ENCODE data around the gene POLR2A. TPM values are rescaled to one million over a fixed set of nuclear protein-coding genes. Genes with fewer than 3 reads are reported as not detected.

The POLR2A gene
- total RNA-seq, 1 donor from 2014 or later, result 151 TPM

DNA sequence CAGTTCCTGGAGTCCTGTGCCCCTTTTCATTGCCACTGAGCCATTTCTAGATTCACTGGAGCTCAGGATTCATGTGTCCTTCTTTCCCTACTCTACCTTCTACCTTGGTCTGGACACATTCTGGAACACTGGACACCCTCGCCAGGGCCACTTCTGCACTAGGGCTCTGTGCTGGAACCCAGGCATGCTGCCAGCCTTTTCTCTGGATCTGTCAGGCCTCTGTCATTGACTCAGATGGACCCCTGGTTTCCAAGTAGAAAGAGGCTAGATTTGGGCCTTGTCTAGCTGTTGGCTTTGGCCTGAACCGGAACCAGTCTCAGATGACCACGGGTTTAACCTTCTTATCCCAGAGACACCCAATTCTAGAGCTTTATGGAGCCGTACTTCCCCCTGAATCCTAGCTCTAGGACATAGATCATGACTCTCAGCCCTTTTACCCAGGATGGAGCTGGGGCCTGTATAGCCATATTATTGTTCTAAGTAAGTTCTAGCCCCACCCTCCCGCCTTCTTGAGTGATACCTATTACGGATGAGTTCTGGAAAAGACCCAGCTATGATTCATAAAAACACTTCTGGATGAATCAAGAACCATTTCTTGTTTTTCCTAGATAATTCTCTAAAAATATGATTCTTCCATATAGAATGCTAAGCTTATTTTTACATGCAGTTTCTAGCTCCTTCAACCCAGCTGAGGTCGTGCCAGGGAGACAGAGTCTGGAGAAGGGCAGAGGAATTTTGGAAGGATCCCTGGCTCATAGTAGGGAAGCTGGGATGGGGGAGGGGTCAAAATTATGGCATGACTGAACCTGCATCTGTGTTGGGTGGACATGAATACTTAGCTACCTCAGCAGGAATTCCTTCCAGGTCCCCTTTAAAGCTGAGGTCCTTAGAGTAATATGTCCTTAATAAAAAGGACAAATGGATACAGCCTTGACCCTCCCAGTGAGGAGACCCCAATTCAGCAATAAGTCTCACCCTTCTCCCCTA, 40.4 kb upstream of the POLR2A start:
- Histone ChIP-seq H3K4me3 (ENCODE audit: insufficient read depth, low read depth, low read length) (no peak overlapping the region), H3K27ac (ENCODE audit: low read depth, low read length) (no peak overlapping the region), H3K79me2 (ENCODE audit: insufficient read depth, low read length) (no peaks in the 10 kb centered on the region), H2AFZ (ENCODE audit: low read depth, low read length) (no peak overlapping the region), H3K4me2 (ENCODE audit: low read length) (peak overlapping the region; percentile 6), H4K20me1 (ENCODE audit: insufficient read depth, low read length) (peaks cover 3% of the 10 kb centered on the region), H3K9me3 (ENCODE audit: insufficient read depth, low read depth, low read length) (no peaks in the 10 kb centered on the region), H3K27me3 (ENCODE audit: insufficient read depth, low read length) (peaks cover 39% of the 10 kb centered on the region), H3K36me3 (ENCODE audit: insufficient read depth, low read length) (no peaks in the 10 kb centered on the region), H3K9ac (ENCODE audit: low read length) (no peak overlapping the region), H3K4me1 (ENCODE audit: insufficient read depth, low read length) (peaks cover 18% of the 10 kb centered on the region)
- TF ChIP-seq EZH2 (IDR thresholded peaks at IDR 0.05; ENCODE audit: insufficient read depth, low read length), result no peak
- TF ChIP-seq, protein P1, sequence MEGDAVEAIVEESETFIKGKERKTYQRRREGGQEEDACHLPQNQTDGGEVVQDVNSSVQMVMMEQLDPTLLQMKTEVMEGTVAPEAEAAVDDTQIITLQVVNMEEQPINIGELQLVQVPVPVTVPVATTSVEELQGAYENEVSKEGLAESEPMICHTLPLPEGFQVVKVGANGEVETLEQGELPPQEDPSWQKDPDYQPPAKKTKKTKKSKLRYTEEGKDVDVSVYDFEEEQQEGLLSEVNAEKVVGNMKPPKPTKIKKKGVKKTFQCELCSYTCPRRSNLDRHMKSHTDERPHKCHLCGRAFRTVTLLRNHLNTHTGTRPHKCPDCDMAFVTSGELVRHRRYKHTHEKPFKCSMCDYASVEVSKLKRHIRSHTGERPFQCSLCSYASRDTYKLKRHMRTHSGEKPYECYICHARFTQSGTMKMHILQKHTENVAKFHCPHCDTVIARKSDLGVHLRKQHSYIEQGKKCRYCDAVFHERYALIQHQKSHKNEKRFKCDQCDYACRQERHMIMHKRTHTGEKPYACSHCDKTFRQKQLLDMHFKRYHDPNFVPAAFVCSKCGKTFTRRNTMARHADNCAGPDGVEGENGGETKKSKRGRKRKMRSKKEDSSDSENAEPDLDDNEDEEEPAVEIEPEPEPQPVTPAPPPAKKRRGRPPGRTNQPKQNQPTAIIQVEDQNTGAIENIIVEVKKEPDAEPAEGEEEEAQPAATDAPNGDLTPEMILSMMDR (IDR thresholded peaks at IDR 0.05; ENCODE audit: insufficient read depth, low read depth, low read length), result no peak
- FAIRE-seq (peak; percentile 5), DNase-seq (ENCODE audit: low read depth) (peak; percentile 57)
- H3K27me3 Mint-ChIP-seq (ENCODE audit: low read depth, unreplicated experiment), result peaks cover 8% of the 10 kb centered on the region
- peaks cover 26% of the 10 kb centered on the region for H3K36me3 Mint-ChIP-seq (ENCODE audit: low read depth, unreplicated experiment)
- no peak overlapping the region for H3K27ac Mint-ChIP-seq (ENCODE audit: unreplicated experiment)
- peak overlapping the region; percentile 54 for H3K4me3 Mint-ChIP-seq (ENCODE audit: unreplicated experiment)
- H3K4me1 Mint-ChIP-seq (ENCODE audit: low read depth, unreplicated experiment), result peaks cover 13% of the 10 kb centered on the region
- peaks cover 7% of the 10 kb centered on the region for H3K9me3 Mint-ChIP-seq (ENCODE audit: unreplicated experiment)

DNA sequence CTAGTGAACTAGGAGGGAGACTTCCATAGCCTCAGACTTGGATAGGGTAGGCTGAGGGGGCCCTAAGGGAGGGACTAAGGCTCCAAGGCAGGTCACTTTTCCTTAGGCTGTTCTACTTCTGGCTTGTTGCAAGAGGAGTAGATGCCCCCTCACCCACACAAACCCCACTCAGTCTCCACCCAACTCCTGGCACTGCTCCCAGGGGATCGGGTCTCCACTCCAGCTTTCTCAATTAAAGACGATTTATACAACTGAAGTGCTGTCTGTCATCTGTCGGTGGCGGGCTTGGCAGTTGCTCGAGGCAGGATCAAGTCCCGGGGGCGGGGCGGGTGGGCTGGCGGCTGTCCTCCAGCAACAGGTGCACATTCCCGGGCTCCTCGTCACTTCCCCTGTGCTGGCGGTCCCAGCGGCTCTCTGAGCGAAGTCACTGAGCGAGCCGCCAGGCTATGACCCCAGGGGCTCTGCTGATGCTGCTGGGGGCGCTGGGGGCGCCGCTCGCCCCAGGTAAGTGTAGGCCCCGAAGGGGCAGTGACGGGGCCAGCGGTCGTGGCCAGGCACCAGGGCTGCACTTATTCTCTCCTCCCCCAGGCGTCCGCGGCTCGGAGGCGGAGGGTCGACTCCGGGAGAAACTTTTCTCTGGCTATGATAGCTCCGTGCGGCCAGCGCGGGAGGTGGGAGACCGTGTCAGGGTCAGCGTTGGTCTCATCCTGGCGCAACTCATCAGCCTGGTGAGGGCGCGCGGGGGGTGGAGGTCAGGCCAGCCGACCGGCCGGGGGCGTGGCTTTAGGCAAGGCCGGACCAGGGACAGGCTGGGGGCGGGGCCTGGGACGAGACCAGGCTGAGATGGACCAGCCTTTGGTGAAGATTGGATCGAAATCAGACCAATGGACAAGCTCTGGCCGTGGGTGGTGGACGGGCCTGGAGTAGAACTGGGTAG, 39.2 kb upstream of the POLR2A start, which contains the start of gene CHRNB1:
Gene CHRNB1 (plus strand): TSS at position 380 of the 937 bp plus-strand sequence. CDS start 67 bp downstream, at position 447.
- Mint-ChIP-seq H3K4me1 (ENCODE audit: low read depth, unreplicated experiment) (peaks cover 9% of the 10 kb centered on the region), H3K27me3 (ENCODE audit: low read depth, unreplicated experiment) (peaks cover 8% of the 10 kb centered on the region), H3K36me3 (ENCODE audit: low read depth, unreplicated experiment) (peaks cover 25% of the 10 kb centered on the region), H3K9me3 (ENCODE audit: unreplicated experiment) (peaks cover 7% of the 10 kb centered on the region), H3K4me3 (ENCODE audit: unreplicated experiment) (peak within 1 kb of the TSS; percentile 73), H3K27ac (ENCODE audit: unreplicated experiment) (peak within 1 kb of the TSS; percentile 50)
- FAIRE-seq (no peak), DNase-seq (ENCODE audit: low read depth) (no peak)
- TF ChIP-seq EZH2 (IDR thresholded peaks at IDR 0.05; ENCODE audit: insufficient read depth, low read length), result no peak
- TF ChIP-seq, protein P1 (IDR thresholded peaks at IDR 0.05; ENCODE audit: insufficient read depth, low read depth, low read length), result no peak
- H3K27ac ChIP-seq (ENCODE audit: low read depth, low read length), result no peak within 1 kb of the TSS
- no peaks in the 10 kb centered on the region for H3K79me2 ChIP-seq (ENCODE audit: insufficient read depth, low read length)
- H3K36me3 ChIP-seq (ENCODE audit: insufficient read depth, low read length), result no peaks in the 10 kb centered on the region
- H3K9me3 ChIP-seq (ENCODE audit: insufficient read depth, low read depth, low read length), result no peaks in the 10 kb centered on the region
- H3K4me1 ChIP-seq (ENCODE audit: insufficient read depth, low read length), result peaks cover 18% of the 10 kb centered on the region
- peak within 1 kb of the TSS; percentile 54 for H3K4me3 ChIP-seq (ENCODE audit: insufficient read depth, low read depth, low read length)
- peaks cover 30% of the 10 kb centered on the region for H3K27me3 ChIP-seq (ENCODE audit: insufficient read depth, low read length)
- H3K9ac ChIP-seq (ENCODE audit: low read length), result no peak within 1 kb of the TSS
- peak within 1 kb of the TSS; percentile 63 for H2AFZ ChIP-seq (ENCODE audit: low read depth, low read length)
- H4K20me1 ChIP-seq (ENCODE audit: insufficient read depth, low read length), result no peaks in the 10 kb centered on the region
- peak within 1 kb of the TSS; percentile 83 for H3K4me2 ChIP-seq (ENCODE audit: low read length)

Measured in astrocyte (in vitro differentiated cells and primary cell).